Islet of Langerhans (tissue), 1 donor: ENCODE measurements around the gene MR1.

Experiments
- FAIRE-seq: peaks from one replicate; lab custom pipeline; 2011; peaks lifted over from hg19 to GRCh38; lab: Jason Lieb, UNC

The MR1 gene

GRCh38 chr1:181108304-181108867 lies 74.6 kb downstream of the MR1 start:
- no peak for FAIRE-seq

DNA sequence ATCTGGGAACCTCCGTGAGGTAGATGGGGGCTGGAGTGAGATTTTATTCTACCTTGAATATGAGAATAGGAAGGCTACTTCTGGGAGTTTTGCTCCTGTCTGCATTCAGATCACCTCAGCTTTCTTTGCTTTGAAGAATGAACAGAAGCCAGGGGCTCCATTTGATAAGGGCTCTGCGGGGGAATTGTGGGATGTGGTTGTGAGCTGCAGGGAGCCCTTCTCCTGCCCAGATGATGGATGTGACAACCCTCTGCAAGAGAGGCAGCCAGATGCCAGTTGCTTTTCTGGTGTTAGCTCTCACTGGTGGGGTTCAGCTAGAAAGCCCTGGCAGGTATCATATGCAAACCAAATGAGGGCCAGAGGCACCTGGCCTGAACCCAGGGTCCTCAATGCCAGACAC lies 76.2 kb downstream of the MR1 start:
- FAIRE-seq = no peak
